Dermis lymphatic vessel endothelial cell (primary cell): ENCODE measurements around the gene EVX1. TPM values are rescaled to one million over a fixed set of nuclear protein-coding genes. Genes with fewer than 3 reads are reported as not detected.

ENCODE experiments used
- total RNA-seq: library from RNA; depleted of rRNA; stranded (reverse); fragments of >200 nt; gene quantifications from 2 replicates; pipeline ENCODE4 v1.2.1, GENCODE V29; 2014

The EVX1 gene
- total RNA-seq, result not detected in 2 replicates

GRCh38 chr7:27242555-27243339 is at the start of gene EVX1:
TSS of gene EVX1 (plus strand) at chr7:27242802. CDS start at chr7:27243031, 229 bp downstream.

GRCh38 chr7:27199849-27200760 is 42.5 kb upstream of the EVX1 start, which contains the start of gene HOXA13:
TSS of gene HOXA13 (minus strand) at chr7:27200091. CDS start at chr7:27200077, 14 bp downstream.

Other genes starting within 250 kb of the EVX1 start
- 0.43 and 0.65 TPM in 2 replicates for gene HOXA1, start 146.8 kb upstream of the EVX1 start, total RNA-seq
- gene HOXA2, start 140.1 kb upstream of the EVX1 start, total RNA-seq, result 0.11 and 0.43 TPM in 2 replicates
- gene HOXA4, start 112.0 kb upstream of the EVX1 start, total RNA-seq, result 0.43 and 0.65 TPM in 2 replicates
- 2.3 and 10.7 TPM in 2 replicates for gene HOXA5, start 99.1 kb upstream of the EVX1 start, total RNA-seq
- 1.8 and 2.7 TPM in 2 replicates for gene HOXA6, start 95.0 kb upstream of the EVX1 start, total RNA-seq
- 2.8 and 5.4 TPM in 2 replicates for gene HOXA3, start 90.2 kb upstream of the EVX1 start, total RNA-seq
- gene HOXA7, start 86.1 kb upstream of the EVX1 start, total RNA-seq, result 1.4 and 2.5 TPM in 2 replicates
- gene HOXA9, start 77.3 kb upstream of the EVX1 start, total RNA-seq, result 2.6 and 3.8 TPM in 2 replicates
- 1.0 and 1.8 TPM in 2 replicates for gene HOXA10, start 68.5 kb upstream of the EVX1 start, total RNA-seq
- gene HOXA11, start 57.6 kb upstream of the EVX1 start, total RNA-seq, result 0.09 and 0.11 TPM in 2 replicates
- not detected in 2 replicates for gene HOXA13, start 42.7 kb upstream of the EVX1 start, total RNA-seq